HEK293T (cell line): Measurements from ENCODE around the gene ANKFN1.
A peak's percentile ranks its signal among the peaks of the same experiment; 100 is the strongest.

ENCODE experiments used
- CTCF ChIA-PET: fragments of 350-600 bp; formaldehyde crosslinking; extraction: SDS; loops from one replicate; lab custom pipeline; 2021; ENCODE audit warnings: antibody characterized with exemption, inconsistent platforms; lab: Yijun Ruan, JAX
- POLR2A ChIA-PET: fragments of 350-600 bp; formaldehyde crosslinking; extraction: SDS; loops from one replicate; lab custom pipeline; 2020; ENCODE audit warnings: antibody characterized with exemption, inconsistent platforms; lab: Yijun Ruan, JAX
- DNase-seq: peaks from one replicate; pipeline ENCODE4 v3.0.0; 2012; ENCODE audit warnings: mixed read lengths; ENCODE audit errors: extremely low spot score
- ARNT ChIP-seq: fragments of 450-650 bp; IDR thresholded peaks from 2 replicates; pipeline ENCODE4 v1.6.1; 2017; ENCODE audit warnings: mild to moderate bottlenecking
- BHLHE40 ChIP-seq: fragments of 450-650 bp; IDR thresholded peaks from 2 replicates; pipeline ENCODE4 v1.6.1; 2016; ENCODE audit warnings: mild to moderate bottlenecking, moderate library complexity, borderline replicate concordance
- CTBP1 ChIP-seq: fragments of 450-650 bp; IDR thresholded peaks from 2 replicates; pipeline ENCODE4 v1.6.1; 2016; ENCODE audit warnings: borderline replicate concordance
- ELF4 ChIP-seq: fragments of 450-650 bp; IDR thresholded peaks from 2 replicates; pipeline ENCODE4 v1.6.1; 2017; ENCODE audit warnings: antibody characterized with exemption
- FOXA1 ChIP-seq: fragments of 450-650 bp; IDR thresholded peaks from 2 replicates; pipeline ENCODE4 v1.6.1; 2016; ENCODE audit warnings: mild to moderate bottlenecking
- FOXK2 ChIP-seq: fragments of 450-650 bp; IDR thresholded peaks from 2 replicates; pipeline ENCODE4 v1.6.1; 2016; ENCODE audit warnings: mild to moderate bottlenecking
- FOXM1 ChIP-seq: fragments of 450-650 bp; IDR thresholded peaks from 2 replicates; pipeline ENCODE4 v1.6.1; 2017; ENCODE audit warnings: mild to moderate bottlenecking, borderline replicate concordance
- HDGF ChIP-seq: fragments of 450-650 bp; IDR thresholded peaks from 2 replicates; pipeline ENCODE4 v1.6.1; 2017; ENCODE audit warnings: antibody characterized with exemption, borderline replicate concordance
- L3MBTL2 ChIP-seq: fragments of 450-650 bp; conservative IDR thresholded peaks from 2 replicates; pipeline ENCODE4 v1.6.1; 2016; ENCODE audit warnings: mild to moderate bottlenecking
- LEF1 ChIP-seq: fragments of 450-650 bp; IDR thresholded peaks from 2 replicates; pipeline ENCODE4 v1.6.1; 2017; ENCODE audit warnings: mild to moderate bottlenecking, borderline replicate concordance
- NFRKB ChIP-seq: fragments of 450-650 bp; IDR thresholded peaks from 2 replicates; pipeline ENCODE4 v1.6.1; 2016; ENCODE audit warnings: mild to moderate bottlenecking, moderate library complexity
- SP1 ChIP-seq: fragments of 450-650 bp; IDR thresholded peaks from 2 replicates; pipeline ENCODE4 v1.6.1; 2017
- SUZ12 ChIP-seq: fragments of 450-650 bp; IDR thresholded peaks from 2 replicates; pipeline ENCODE4 v1.6.1; 2016; ENCODE audit warnings: mild to moderate bottlenecking
- TARDBP ChIP-seq: fragments of 450-650 bp; IDR thresholded peaks from 2 replicates; pipeline ENCODE4 v1.6.1; 2016
- ZNF384 ChIP-seq: fragments of 450-650 bp; IDR thresholded peaks from 2 replicates; pipeline ENCODE4 v1.6.1; 2016
- TF ChIP-seq, protein P1 (sequence below): fragments of 450-650 bp; IDR thresholded peaks from 2 replicates; pipeline ENCODE4 v1.6.1; 2016

The ANKFN1 gene

DNA sequence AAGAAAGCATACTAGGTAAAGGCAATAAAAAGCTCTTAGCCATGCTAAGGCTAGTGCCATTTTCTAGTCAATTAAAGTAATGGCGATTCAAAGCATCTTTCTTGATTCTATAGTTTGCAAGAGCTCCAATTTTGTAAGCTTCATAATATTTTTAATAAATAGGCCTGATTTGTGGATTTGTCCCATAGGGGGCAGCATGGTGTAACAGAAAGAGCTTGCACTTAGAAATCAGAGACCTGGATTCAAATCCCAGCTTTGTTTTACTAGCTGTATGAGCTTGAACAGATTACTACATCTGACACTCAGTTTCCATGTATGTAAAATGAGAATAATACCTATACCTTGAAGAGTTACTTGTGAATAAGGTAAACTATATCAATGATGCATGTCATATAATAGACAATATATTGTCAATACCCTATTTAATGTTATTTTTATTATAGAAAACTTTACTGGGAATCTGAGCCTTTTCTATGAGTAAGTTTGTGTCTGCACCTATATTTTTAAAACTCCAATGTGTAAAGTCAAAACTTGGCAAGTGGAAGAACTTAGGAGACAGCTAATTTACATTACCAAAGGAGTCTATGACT lies 346.6 kb downstream of the ANKFN1 start:
- ChIA-PET POLR2A (interaction anchor here (1.3 kb wide), 1 partner anchor 77 kb away, joined by 3 read pairs; no protein-coding TSS in a partner anchor), CTCF (interaction anchor here (0.6 to 2.0 kb wide), 30 partner anchors 8 to 965 kb away, joined by 3 to 50 read pairs (median 4); no protein-coding TSS in a partner anchor)
- DNase-seq = peak; percentile 31

DNA sequence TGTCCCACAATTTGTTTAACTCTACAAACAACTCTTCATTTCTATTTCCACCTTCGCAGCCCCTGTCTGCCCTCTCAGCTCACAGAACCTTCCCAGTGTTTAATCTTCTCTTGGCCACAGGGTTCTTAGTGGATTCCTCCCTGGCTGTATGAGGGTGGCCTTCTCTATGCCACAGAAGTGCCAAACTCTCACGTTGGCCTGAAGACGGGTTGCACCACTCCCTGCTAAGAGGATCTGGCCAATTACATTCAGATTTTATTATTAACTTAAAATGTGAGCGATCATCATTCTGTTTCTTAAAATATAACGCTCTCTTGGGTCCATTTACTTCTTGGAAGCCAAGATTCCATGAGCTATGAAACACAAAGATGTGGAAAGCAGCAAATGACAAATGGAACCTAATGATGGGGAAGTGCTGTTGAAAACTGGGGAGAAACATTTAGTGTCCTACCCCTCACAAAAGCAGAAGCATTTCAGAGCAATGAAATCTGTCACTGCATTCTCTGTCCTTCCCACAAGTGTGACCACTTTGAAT lies 348.9 kb downstream of the ANKFN1 start:
- POLR2A ChIA-PET = no interaction called here
- CTCF ChIA-PET = interaction anchor here (1.0 to 1.6 kb wide), 3 partner anchors 212 to 277 kb away, joined by 3 to 9 read pairs (median 4); no protein-coding TSS in a partner anchor
- no peak for TF ChIP-seq HDGF
- no peak for TF ChIP-seq FOXK2
- TF ChIP-seq TARDBP = no peak
- no peak for TF ChIP-seq SUZ12
- TF ChIP-seq FOXM1 = no peak
- no peak for TF ChIP-seq CTBP1
- TF ChIP-seq ARNT = no peak
- TF ChIP-seq ZNF384 = no peak
- no peak for TF ChIP-seq BHLHE40
- no peak for DNase-seq

More for the DNA sequence above, 346.6 kb downstream of the ANKFN1 start:
- TF ChIP-seq HDGF = no peak
- no peak for TF ChIP-seq NFRKB
- no peak for TF ChIP-seq FOXA1
- no peak for TF ChIP-seq CTBP1
- TF ChIP-seq LEF1 = no peak
- TF ChIP-seq ARNT = no peak

DNA sequence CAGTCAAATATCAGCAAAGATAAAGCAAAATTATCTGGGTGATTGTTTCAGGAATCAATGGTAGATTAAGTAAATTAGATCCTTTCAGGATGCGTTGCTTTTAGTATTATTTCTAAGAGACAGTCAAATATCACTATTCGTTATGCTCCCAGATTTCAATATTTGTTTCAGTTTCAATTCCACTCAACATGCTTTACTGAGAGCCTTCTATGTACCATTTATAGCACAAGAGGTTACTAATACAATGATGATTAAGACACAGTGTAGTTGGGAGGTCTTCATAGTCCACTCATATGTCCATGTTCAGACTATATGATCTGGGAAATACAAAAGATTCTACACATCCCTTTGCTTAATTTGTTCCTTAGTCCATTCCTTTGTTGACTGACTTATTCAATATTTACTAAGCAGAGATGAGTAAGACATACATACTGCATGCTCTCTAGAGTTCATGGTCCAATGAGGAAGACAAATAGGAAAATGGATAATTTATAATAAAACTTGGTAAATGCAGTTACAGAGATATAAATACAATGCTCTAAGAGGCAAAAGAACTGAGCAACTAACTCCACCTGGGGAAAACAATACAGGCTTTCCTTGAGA lies 352.0 kb downstream of the ANKFN1 start:
- ChIA-PET POLR2A (no interaction called here), CTCF (no interaction called here)
- TF ChIP-seq FOXK2 (no peak), ARNT (no peak)
- no peak for DNase-seq

DNA sequence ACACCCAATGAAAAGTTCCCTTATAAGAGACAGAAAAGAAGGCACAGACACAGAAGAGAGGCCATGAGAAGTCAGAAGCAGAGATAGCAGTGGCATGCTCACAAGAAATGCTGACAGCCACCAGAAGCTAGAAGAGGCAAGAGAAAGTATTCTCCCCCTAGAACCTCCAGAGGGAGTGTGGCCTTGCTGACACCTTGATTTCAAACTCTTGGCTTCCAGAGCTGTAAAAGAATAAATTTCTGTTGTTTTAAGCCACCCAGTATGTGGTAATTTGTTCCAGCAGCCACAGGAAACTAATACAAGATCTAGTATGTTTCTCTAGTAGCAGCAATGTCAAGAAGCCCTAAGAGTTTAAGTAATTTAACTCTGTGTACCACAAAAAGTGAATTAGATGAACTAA lies 353.1 kb downstream of the ANKFN1 start:
- CTCF ChIA-PET = interaction anchor here (1.3 kb wide), 1 partner anchor 123 kb away, joined by 3 read pairs; no protein-coding TSS in a partner anchor
- POLR2A ChIA-PET = no interaction called here

DNA sequence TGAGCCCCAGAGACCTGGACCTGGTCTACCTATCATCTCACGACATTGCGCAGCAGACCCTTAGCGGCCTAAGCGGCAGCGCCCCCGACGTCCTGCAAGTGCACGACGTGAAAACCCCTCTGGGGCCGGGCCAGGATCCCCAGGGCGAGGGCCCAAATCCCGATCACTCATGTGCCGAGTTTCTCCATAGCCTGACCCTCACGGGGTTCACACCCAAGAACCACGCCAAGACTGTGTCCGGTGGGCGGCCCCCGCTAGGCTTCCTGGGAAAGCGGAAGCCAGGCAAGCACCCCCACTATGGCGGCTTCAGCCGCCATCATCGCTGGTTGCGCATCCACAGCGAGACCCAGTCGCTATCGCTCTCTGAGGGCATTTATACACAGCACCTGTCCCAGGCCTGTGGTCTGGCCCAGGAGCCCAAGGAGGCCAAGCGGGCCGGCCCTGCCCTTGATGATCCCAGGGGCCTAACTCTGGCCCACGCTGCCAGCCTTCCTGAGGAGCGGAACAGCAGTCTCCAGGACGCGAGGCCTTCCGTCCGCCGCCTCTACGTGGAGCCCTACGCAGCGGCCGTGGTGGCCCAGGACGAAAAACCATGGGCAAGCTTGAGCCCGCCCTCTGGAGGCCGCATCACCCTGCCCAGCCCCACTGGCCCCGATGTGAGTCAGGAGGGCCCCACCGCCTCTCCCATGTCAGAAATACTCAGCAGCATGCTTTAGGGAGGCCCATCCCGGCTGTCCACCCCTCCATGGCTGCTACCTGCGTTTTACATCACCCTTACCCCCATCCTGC lies 357.5 kb downstream of the ANKFN1 start:
- TF ChIP-seq FOXA1 (no peak), ELF4 (no peak), CTBP1 (no peak), FOXM1 (no peak), TARDBP (no peak), LEF1 (no peak), ARNT (no peak), BHLHE40 (no peak), NFRKB (no peak), L3MBTL2 (no peak), ZNF384 (no peak), FOXK2 (no peak), HDGF (no peak), SP1 (no peak), SUZ12 (no peak)
- TF ChIP-seq, protein P1, sequence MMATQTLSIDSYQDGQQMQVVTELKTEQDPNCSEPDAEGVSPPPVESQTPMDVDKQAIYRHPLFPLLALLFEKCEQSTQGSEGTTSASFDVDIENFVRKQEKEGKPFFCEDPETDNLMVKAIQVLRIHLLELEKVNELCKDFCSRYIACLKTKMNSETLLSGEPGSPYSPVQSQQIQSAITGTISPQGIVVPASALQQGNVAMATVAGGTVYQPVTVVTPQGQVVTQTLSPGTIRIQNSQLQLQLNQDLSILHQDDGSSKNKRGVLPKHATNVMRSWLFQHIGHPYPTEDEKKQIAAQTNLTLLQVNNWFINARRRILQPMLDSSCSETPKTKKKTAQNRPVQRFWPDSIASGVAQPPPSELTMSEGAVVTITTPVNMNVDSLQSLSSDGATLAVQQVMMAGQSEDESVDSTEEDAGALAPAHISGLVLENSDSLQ = no peak
- ChIA-PET POLR2A (no interaction called here), CTCF (no interaction called here)
- DNase-seq = no peak

More for the DNA sequence above, 353.1 kb downstream of the ANKFN1 start:
- DNase-seq = no peak
- TF ChIP-seq L3MBTL2 = no peak
- no peak for TF ChIP-seq ZNF384
- no peak for TF ChIP-seq ELF4
- TF ChIP-seq ARNT = no peak
- TF ChIP-seq SUZ12 = no peak
- TF ChIP-seq FOXK2 = no peak
- TF ChIP-seq LEF1 = no peak
- TF ChIP-seq TARDBP = no peak

DNA sequence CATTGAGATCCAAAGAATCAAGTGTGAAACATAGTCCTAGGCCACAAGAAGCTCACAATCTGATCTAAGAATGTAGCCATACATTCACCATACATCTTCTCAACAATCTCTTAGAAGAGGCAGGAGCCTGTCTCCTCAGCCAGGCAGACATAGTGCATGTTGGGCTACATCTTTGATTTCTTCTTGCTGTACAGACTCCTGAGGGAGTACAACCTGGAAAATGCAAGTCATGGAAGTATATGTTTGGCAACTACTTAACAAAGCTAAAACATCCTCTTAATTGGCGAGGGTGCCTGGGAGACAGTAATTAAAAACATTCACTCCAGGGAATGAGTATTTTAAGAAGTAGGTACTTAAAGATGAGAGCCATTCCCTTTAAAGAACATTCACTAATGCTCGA lies 361.0 kb downstream of the ANKFN1 start:
- CTCF ChIA-PET = interaction anchor here (0.7 to 1.7 kb wide), 2 partner anchors 14 to 85 kb away, joined by 3 to 4 read pairs; no protein-coding TSS in a partner anchor
- POLR2A ChIA-PET = no interaction called here
- no peak for TF ChIP-seq LEF1
- TF ChIP-seq HDGF = no peak
- no peak for TF ChIP-seq ELF4
- no peak for TF ChIP-seq L3MBTL2
- TF ChIP-seq FOXK2 = no peak
- TF ChIP-seq SUZ12 = no peak
- no peak for TF ChIP-seq BHLHE40
- no peak for DNase-seq

DNA sequence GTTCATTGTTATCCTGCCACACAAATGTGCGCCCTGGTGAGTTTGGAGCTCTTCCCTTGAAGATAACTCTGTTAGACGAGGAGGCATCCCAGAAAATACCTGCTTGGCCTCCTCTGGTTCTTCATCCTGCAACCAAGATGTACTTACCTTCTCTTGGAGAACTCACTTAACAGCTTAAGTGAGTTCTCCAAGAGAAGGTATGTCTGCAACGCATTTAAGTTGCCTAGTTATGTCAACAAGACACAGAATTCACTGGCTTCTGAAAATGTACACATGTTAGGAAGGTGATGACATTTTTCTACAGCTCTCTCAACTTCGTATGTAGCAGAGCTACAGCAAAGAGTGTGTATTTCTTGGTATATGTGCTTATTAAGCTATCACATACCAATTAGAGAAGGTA lies 361.6 kb downstream of the ANKFN1 start:
- TF ChIP-seq, protein P1 = no peak
- TF ChIP-seq FOXK2 (no peak), TARDBP (no peak), BHLHE40 (no peak), ARNT (no peak), NFRKB (no peak), L3MBTL2 (no peak), SUZ12 (no peak), ELF4 (no peak), FOXA1 (no peak)
- no peak for DNase-seq
- ChIA-PET CTCF (interaction anchor here (0.7 to 1.7 kb wide), 2 partner anchors 15 to 39 kb away, joined by 4 read pairs; no protein-coding TSS in a partner anchor), POLR2A (no interaction called here)
